HCT116 (cell line): Measurements from ENCODE around the gene TTYH1. TPM values are rescaled to one million over a fixed set of nuclear protein-coding genes. Genes with fewer than 3 reads are reported as not detected.

ENCODE experiments used
- ATAC-seq: fragments of 200-7000 bp; cut with Tn5 transposase; 2 replicates; pipeline ENCODE4 v1.9.1; 2020; ENCODE audit warnings: mild to moderate bottlenecking, moderate library complexity
- BruUV-seq: library from RNA; stranded (reverse); fragments of 400-500 nt; replicated peaks from 2 replicates; lab custom pipeline; 2021; lab: Mats Ljungman, UMichigan
- CTCF ChIA-PET: fragments of 300-600 bp; sonication (Branson Sonifier 250); formaldehyde crosslinking; loops from one replicate; lab custom pipeline; 2021; ENCODE audit warnings: antibody characterized with exemption; lab: Charles Lee
- POLR2A ChIA-PET: fragments of 300-600, 350-600 bp; sonication (Branson Sonifier 250); formaldehyde crosslinking; loops from one replicate; lab custom pipeline; 2021; ENCODE audit warnings: antibody characterized with exemption; lab: Charles Lee
- RAD21 ChIA-PET, 2 experiments: fragments of 300-600 bp; sonication (Branson Sonifier 250); formaldehyde crosslinking; loops; one replicate each; lab custom pipeline; 2023; ENCODE audit warnings: low total read pairs in 2 of 2; ENCODE audit not compliant: uncharacterized antibody in 2 of 2, unreplicated experiment in 2 of 2, low non-redundant PET in 1 of 2; lab: Charles Lee
- DNase-seq: peaks from one replicate; pipeline ENCODE4 v3.0.0-alpha.2; 2010; ENCODE audit warnings: low read depth, low spot score
- H2AFZ ChIP-seq: fragments of 200-600 bp; shearing (Covaris generic), sonication (generic); 2 replicates; pipeline ENCODE4 v1.6.1; 2017; ENCODE audit warnings: low read depth, mixed run types, mixed read lengths, antibody characterized with exemption, low read length; ENCODE audit not compliant: poor library complexity, severe bottlenecking
- H3K27ac ChIP-seq: 2 replicates; pipeline ENCODE4 v1.5.1; 2012; ENCODE audit warnings: low read depth, low read length
- H3K27me3 ChIP-seq: fragments of 200-600 bp; sonication (generic); 2 replicates; pipeline ENCODE4 v1.6.1; 2016; ENCODE audit warnings: mixed run types, low read length, mixed read lengths; ENCODE audit not compliant: insufficient read depth
- H3K36me3 ChIP-seq, 2 experiments: fragments of 200-500 bp in 1 of 2; fragments of 200-600 bp in 1 of 2; sonication (Bioruptor generic) in 1 of 2; sonication (generic) in 1 of 2; 2 replicates each; pipeline versions ENCODE4 v1.5.1 to v1.6.1; 2014 to 2016; ENCODE audit warnings: low read length in 2 of 2, inconsistent platforms in 1 of 2, mixed read lengths in 1 of 2, mixed run types in 1 of 2; ENCODE audit not compliant: insufficient read depth in 2 of 2, control insufficient read depth in 1 of 2
- H3K4me1 ChIP-seq, 2 experiments: fragments of 200-600 bp in 1 of 2; sonication (generic) in 1 of 2; 2 replicates each; pipeline versions ENCODE4 v1.5.1 to v1.6.1; 2012 to 2017; ENCODE audit warnings: low read length in 2 of 2, inconsistent platforms in 1 of 2, mild to moderate bottlenecking in 1 of 2, mixed read lengths in 1 of 2, mixed run types in 1 of 2, moderate library complexity in 1 of 2; ENCODE audit not compliant: insufficient read depth in 2 of 2, control insufficient read depth in 1 of 2
- H3K4me2 ChIP-seq: fragments of 200-600 bp; sonication (generic); 2 replicates; pipeline ENCODE4 v1.6.1; 2017; ENCODE audit warnings: mixed run types, low read length, mixed read lengths
- H3K4me3 ChIP-seq, 2 experiments: fragments of 200-600 bp in 1 of 2; sonication (generic) in 1 of 2; replicated peaks in 1 of 2; 2 replicates each; pipeline ENCODE4 v1.5.1; 2011 to 2016; ENCODE audit warnings: low read length in 2 of 2, control low read depth in 1 of 2, low read depth in 1 of 2, mild to moderate bottlenecking in 1 of 2, mixed read lengths in 1 of 2, mixed run types in 1 of 2
- H3K79me2 ChIP-seq: fragments of 200-600 bp; sonication (generic); 2 replicates; pipeline ENCODE4 v1.6.1; 2017; ENCODE audit warnings: mild to moderate bottlenecking, mixed run types, low read length, moderate library complexity, mixed read lengths; ENCODE audit not compliant: insufficient read depth
- H3K9ac ChIP-seq: fragments of 200-600 bp; sonication (generic); 2 replicates; pipeline ENCODE4 v1.6.1; 2016; ENCODE audit warnings: low read length, mixed read lengths
- H3K9me2 ChIP-seq: fragments of 200-600 bp; sonication (generic), shearing (Covaris generic); 2 replicates; pipeline ENCODE4 v1.6.1; 2017; ENCODE audit warnings: mixed run types, mild to moderate bottlenecking, moderate library complexity; ENCODE audit not compliant: insufficient read depth
- H3K9me3 ChIP-seq, 2 experiments: fragments of 200-500 bp in 1 of 2; fragments of 200-600 bp in 1 of 2; sonication (Bioruptor generic) in 1 of 2; sonication (generic) in 1 of 2; 2 replicates each; pipeline ENCODE4 v1.6.1; 2014 to 2017; ENCODE audit warnings: low read length in 2 of 2, mixed read lengths in 2 of 2, inconsistent platforms in 1 of 2, low read depth in 1 of 2, mild to moderate bottlenecking in 1 of 2, mixed run types in 1 of 2, moderate library complexity in 1 of 2; ENCODE audit not compliant: control insufficient read depth in 1 of 2, insufficient read depth in 1 of 2
- H4K20me1 ChIP-seq: fragments of 200-600 bp; sonication (generic), shearing (Covaris generic); 2 replicates; pipeline ENCODE4 v1.6.1; 2017; ENCODE audit warnings: mixed run types, mild to moderate bottlenecking, moderate library complexity; ENCODE audit not compliant: insufficient read depth
- CBX3 ChIP-seq: IDR thresholded peaks from 2 replicates; pipeline ENCODE4 v1.6.1; 2012; ENCODE audit warnings: low read depth
- EZH2 ChIP-seq: fragments of 200-600 bp; sonication (generic); IDR thresholded peaks from 2 replicates; pipeline ENCODE4 v1.6.1; 2017; ENCODE audit warnings: antibody characterized with exemption, mixed run types
- JUND ChIP-seq: IDR thresholded peaks from 2 replicates; pipeline ENCODE4 v1.6.1; 2012
- POLR2A ChIP-seq: IDR thresholded peaks from 2 replicates; pipeline ENCODE4 v1.7.0; 2011; ENCODE audit warnings: borderline replicate concordance; ENCODE audit not compliant: insufficient read depth, insufficient read length; ENCODE audit errors: extremely low read depth
- POLR2AphosphoS5 ChIP-seq: IDR thresholded peaks from 2 replicates; pipeline ENCODE4 v1.6.1; 2011; ENCODE audit warnings: mild to moderate bottlenecking, low read depth, low read length, moderate library complexity
- SIN3A ChIP-seq: IDR thresholded peaks from 2 replicates; pipeline ENCODE4 v1.6.1; 2012; ENCODE audit warnings: low read depth
- ZFX ChIP-seq: fragments of 450-650 bp; IDR thresholded peaks from 2 replicates; pipeline ENCODE4 v1.6.1; 2017
- intact Hi-C: fragments of 100-400 bp; cut with micrococcal nuclease; formaldehyde crosslinking; loops from 2 replicates; pipeline ENCODE4 v1.10.0; 2022
- total RNA-seq: library from RNA; stranded (reverse); gene quantifications from one replicate; pipeline ENCODE4 v1.2.1, GENCODE V29; 2021; ENCODE audit not compliant: unreplicated experiment
- TF ChIP-seq, protein P1 (sequence below): IDR thresholded peaks from 2 replicates; pipeline ENCODE4 v1.6.1; 2011; ENCODE audit warnings: mild to moderate bottlenecking, low read length, moderate library complexity; ENCODE audit not compliant: insufficient replicate concordance; ENCODE audit errors: extremely low read depth

Gene TTYH1
- total RNA-seq, 1 experiment from 2014 or later: 0.37 TPM

DNA sequence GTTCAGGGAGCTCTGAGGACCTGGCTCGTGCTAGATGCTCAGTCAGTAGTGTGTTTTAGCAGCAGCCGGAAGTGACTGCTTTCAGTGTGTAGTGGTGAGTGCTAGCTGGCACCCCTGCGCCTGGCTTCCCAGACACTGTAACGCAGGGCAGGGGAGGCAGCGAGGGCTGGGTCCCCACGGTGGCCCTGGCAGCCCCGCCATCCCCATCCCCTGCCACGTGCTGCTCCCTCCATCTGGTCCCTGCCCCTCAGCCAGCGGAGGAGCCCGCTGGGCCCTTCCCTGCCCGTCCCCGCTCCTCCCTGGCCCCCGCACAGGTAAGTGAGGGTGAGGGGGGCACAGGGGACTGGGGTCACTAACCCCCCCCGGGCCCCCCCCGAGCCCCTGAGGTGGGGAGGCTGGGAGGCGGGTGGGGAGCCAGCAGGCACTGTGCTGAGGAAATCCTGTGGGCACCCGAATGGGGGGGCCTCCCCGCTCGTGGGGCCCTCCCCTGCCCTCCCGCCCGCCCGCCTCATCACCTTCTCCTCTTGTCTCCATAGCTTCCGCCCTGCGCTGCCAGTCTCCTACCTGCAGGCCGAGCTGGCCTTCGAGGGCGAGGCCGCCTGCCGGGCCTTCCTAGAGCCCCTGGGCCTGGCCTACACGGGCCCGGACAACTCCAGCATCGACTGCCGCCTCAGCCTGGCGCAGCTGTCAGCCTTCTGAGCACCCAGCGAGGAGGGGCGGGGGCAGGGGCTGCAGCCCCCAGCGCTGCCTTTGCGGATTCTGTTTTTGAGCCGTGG, 45.2 kb downstream of the TTYH1 start:
- Histone ChIP-seq H3K4me3 (no peak overlapping the region), H3K4me1 (peaks cover 7 to 26% of the 10 kb centered on the region in 2 experiments; a peak in 3 of 4 replicates), H4K20me1 (no peaks in the 10 kb centered on the region), H3K9me2 (no peaks in the 10 kb centered on the region), H3K36me3 (peaks cover 35 to 43% of the 10 kb centered on the region in 2 experiments; a peak in 3 of 4 replicates), H3K79me2 (peaks cover 69% of the 10 kb centered on the region), H3K9me3 (no peaks in the 10 kb centered on the region), H3K9ac (no peak overlapping the region), H3K4me2 (no peak overlapping the region), H3K27me3 (no peaks in the 10 kb centered on the region), H3K27ac (no peak overlapping the region), H2AFZ (no peak overlapping the region)
- no peak for DNase-seq
- RAD21 ChIA-PET: no interaction called here
- no peak for ATAC-seq
- POLR2A ChIA-PET: interaction anchor here (1.2 to 3.1 kb wide), 2 partner anchors 9 to 11 kb away, joined by 3 to 10 read pairs; partner anchors contain the start of gene LENG8
- CTCF ChIA-PET: no interaction called here
- intact Hi-C loops: no loop called here
- no peak for TF ChIP-seq JUND
- TF ChIP-seq EZH2: no peak
- no peak for TF ChIP-seq POLR2AphosphoS5
- TF ChIP-seq SIN3A: no peak
- no peak for TF ChIP-seq ZFX
- no peak for TF ChIP-seq POLR2A
- TF ChIP-seq, protein P1, sequence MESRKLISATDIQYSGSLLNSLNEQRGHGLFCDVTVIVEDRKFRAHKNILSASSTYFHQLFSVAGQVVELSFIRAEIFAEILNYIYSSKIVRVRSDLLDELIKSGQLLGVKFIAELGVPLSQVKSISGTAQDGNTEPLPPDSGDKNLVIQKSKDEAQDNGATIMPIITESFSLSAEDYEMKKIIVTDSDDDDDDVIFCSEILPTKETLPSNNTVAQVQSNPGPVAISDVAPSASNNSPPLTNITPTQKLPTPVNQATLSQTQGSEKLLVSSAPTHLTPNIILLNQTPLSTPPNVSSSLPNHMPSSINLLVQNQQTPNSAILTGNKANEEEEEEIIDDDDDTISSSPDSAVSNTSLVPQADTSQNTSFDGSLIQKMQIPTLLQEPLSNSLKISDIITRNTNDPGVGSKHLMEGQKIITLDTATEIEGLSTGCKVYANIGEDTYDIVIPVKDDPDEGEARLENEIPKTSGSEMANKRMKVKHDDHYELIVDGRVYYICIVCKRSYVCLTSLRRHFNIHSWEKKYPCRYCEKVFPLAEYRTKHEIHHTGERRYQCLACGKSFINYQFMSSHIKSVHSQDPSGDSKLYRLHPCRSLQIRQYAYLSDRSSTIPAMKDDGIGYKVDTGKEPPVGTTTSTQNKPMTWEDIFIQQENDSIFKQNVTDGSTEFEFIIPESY: no peak
- TF ChIP-seq CBX3: no peak
- no TSS peak for BruUV-seq
